K562 (cell line): ENCODE results near the gene CA6. TPM values are rescaled to one million over a fixed set of nuclear protein-coding genes. Genes with fewer than 3 reads are reported as not detected.

Experiments
- CXXC5 ChIP-seq: fragments of 250-450 bp; sonication (Bioruptor Pico); IDR thresholded peaks from 2 replicates; pipeline ENCODE4 v1.8.0; 2022; ENCODE audit warnings: inconsistent platforms, mild to moderate bottlenecking, moderate library complexity
- E4F1 ChIP-seq: fragments of 250-450 bp; sonication (Bioruptor Pico); IDR thresholded peaks from 2 replicates; pipeline ENCODE4 v1.5.0; 2021; ENCODE audit warnings: mild to moderate bottlenecking, borderline replicate concordance
- FOS ChIP-seq: IDR thresholded peaks from 3 replicates; pipeline ENCODE4 v1.6.1; 2011; ENCODE audit not compliant: insufficient read length; ENCODE audit errors: extremely low read depth
- FOXA3 ChIP-seq, 2 experiments: fragments of 450-650 bp in 1 of 2; sonication (generic) in 1 of 2; formaldehyde crosslinking; IDR thresholded peaks in 1 of 2; conservative IDR thresholded peaks in 1 of 2; 2 replicates each; pipeline versions ENCODE4 v1.4.0 to v1.8.0; 2020 to 2022; ENCODE audit warnings: mild to moderate bottlenecking in 2 of 2, missing genetic modification reagents in 1 of 2
- HINFP ChIP-seq: fragments of 450-650 bp; conservative IDR thresholded peaks from 2 replicates; pipeline ENCODE4 v1.6.1; 2016; ENCODE audit warnings: missing genetic modification characterization, low read depth, mild to moderate bottlenecking, control low read depth, missing compliant biosample characterization
- KAT8 ChIP-seq: fragments of 450-650 bp; IDR thresholded peaks from 2 replicates; pipeline ENCODE4 v1.6.1; 2016; ENCODE audit warnings: low read depth, mild to moderate bottlenecking
- MLX ChIP-seq, 2 experiments: fragments of 450-650 bp in 1 of 2; sonication (generic) in 1 of 2; formaldehyde crosslinking; conservative IDR thresholded peaks; 2 replicates each; pipeline versions ENCODE4 v1.4.0 to v1.8.1; 2020 to 2022; ENCODE audit warnings: mild to moderate bottlenecking in 1 of 2, missing genetic modification reagents in 1 of 2
- NFE2L1 ChIP-seq: fragments of 450-650 bp; IDR thresholded peaks from 2 replicates; pipeline ENCODE4 v1.6.1; 2016; ENCODE audit warnings: missing genetic modification characterization, low read depth, mild to moderate bottlenecking, missing compliant biosample characterization, moderate library complexity, borderline replicate concordance
- NFRKB ChIP-seq: fragments of 450-650 bp; IDR thresholded peaks from 2 replicates; pipeline ENCODE4 v1.6.1; 2016; ENCODE audit warnings: low read depth
- NR0B1 ChIP-seq: fragments of 450-650 bp; IDR thresholded peaks from one replicate; pipeline ENCODE4 v1.6.1; 2018; ENCODE audit warnings: mild to moderate bottlenecking, moderate library complexity; ENCODE audit not compliant: partially characterized antibody
- PKNOX1 ChIP-seq: fragments of 450-650 bp; IDR thresholded peaks from 2 replicates; pipeline ENCODE4 v1.6.1; 2016
- POLR3G ChIP-seq: IDR thresholded peaks from 2 replicates; pipeline ENCODE4 v1.6.1; 2011; ENCODE audit not compliant: insufficient read length, insufficient replicate concordance; ENCODE audit errors: extremely low read depth
- RFX1 ChIP-seq: fragments of 450-650 bp; IDR thresholded peaks from 2 replicates; pipeline ENCODE4 v1.6.1; 2016; ENCODE audit warnings: mild to moderate bottlenecking, moderate library complexity
- SMAD1 ChIP-seq: fragments of 150-350 bp; IDR thresholded peaks from 2 replicates; pipeline ENCODE4 v1.6.1; 2014; ENCODE audit warnings: low read length, low read depth; ENCODE audit not compliant: partially characterized antibody
- SNIP1 ChIP-seq: fragments of 450-650 bp; IDR thresholded peaks from 2 replicates; pipeline ENCODE4 v1.7.1; 2017; ENCODE audit warnings: low read depth, mild to moderate bottlenecking
- STAT5B ChIP-seq: fragments of 250-450 bp; sonication (Bioruptor Pico); IDR thresholded peaks from 2 replicates; pipeline ENCODE4 v1.8.0; 2021; ENCODE audit warnings: mild to moderate bottlenecking, inconsistent platforms
- TEAD2 ChIP-seq: fragments of 450-650 bp; IDR thresholded peaks from 2 replicates; pipeline ENCODE4 v1.6.1; 2016; ENCODE audit warnings: missing genetic modification characterization, control low read depth, missing compliant biosample characterization
- ZNF263 ChIP-seq: sonication (generic); formaldehyde crosslinking; IDR thresholded peaks from 2 replicates; pipeline ENCODE4 v1.8.0; 2022; ENCODE audit warnings: mild to moderate bottlenecking, missing genetic modification reagents, borderline replicate concordance
- ZNF436 ChIP-seq: fragments of 250-450, 450-650 bp; sonication (Bioruptor Pico); formaldehyde crosslinking; IDR thresholded peaks from 2 replicates; pipeline ENCODE4 v1.7.0; 2020; ENCODE audit warnings: mild to moderate bottlenecking
- ZNF589 ChIP-seq: fragments of 200-800 bp; sonication (Bioruptor generic); IDR thresholded peaks from 2 replicates; pipeline ENCODE4 v1.6.1; 2016; ENCODE audit warnings: low read depth, missing genetic modification characterization, missing compliant biosample characterization
- ZNF764 ChIP-seq: fragments of 250-450 bp; sonication (Bioruptor Pico); IDR thresholded peaks from 2 replicates; pipeline ENCODE4 v1.4.0; 2020; ENCODE audit warnings: low read depth, mild to moderate bottlenecking, moderate library complexity
- polyA plus RNA-seq, 8 experiments: library from polyadenylated mRNA; depleted of rRNA in 4 of 8; stranded (reverse) in 5 of 8; unstranded in 3 of 8; fragments of >200 nt; fragmentation: Nextera tagmentation in 2 of 8; fragmentation: Illumina TruSeq in 1 of 8; extraction: Ambion mirVana in 2 of 8; extraction: Trizol in 1 of 8; gene quantifications; 2 replicates each; pipeline versions ENCODE4 v1.2.1 to v1.2.3, GENCODE V29; 2011 to 2014; ENCODE audit warnings: inconsistent platforms in 1 of 8, missing spikeins in 1 of 8
- total RNA-seq, 7 experiments: library from RNA; depleted of rRNA in 6 of 7; stranded (reverse); fragments of >200 nt in 6 of 7; fragmentation: Illumina TruSeq in 2 of 7; extraction: Trizol in 2 of 7; gene quantifications; 2 replicates each; pipeline versions ENCODE4 v1.2.1 to v1.2.3, GENCODE V29; 2011 to 2021; ENCODE audit warnings: low replicate concordance in 1 of 7

CA6 gene
- total and polyA plus RNA-seq, 9 of the 15 experiments (the other 6 are each of a cell fraction or from before 2014, with no cell fraction given) = not detected

GRCh38 chr1:8938232-8938999, 7.3 kb upstream of the CA6 start (continued):
- TF ChIP-seq TEAD2 (tag) (peak; percentile 70), POLR3G (no peak), SMAD1 (no peak), CXXC5 (CRISPR knock-in tag) (no peak), NR0B1 (no peak), NFE2L1 (peak; percentile 26; the same call in 1 of the 2 replicates), ZNF764 (no peak), ZNF263 (no peak), FOXA3 (CRISPR knock-in tag; conservative IDR thresholded peaks at IDR 0.05 in 1 of 2, IDR thresholded peaks at IDR 0.05 in 1 of 2) (no peak), HINFP (peak; percentile 63; the same call in 1 of the 2 replicates), NFRKB (no peak), STAT5B (CRISPR knock-in tag) (no peak), MLX (CRISPR knock-in tag; conservative IDR thresholded peaks at IDR 0.05) (no peak), KAT8 (no peak), E4F1 (CRISPR knock-in tag) (no peak), SNIP1 (no peak), PKNOX1 (peak; percentile 91), RFX1 (no peak), FOS (no peak), ZNF436 (no peak), ZNF589 (CRISPR knock-in tag) (0 out of 2 replicates have a peak, but pooled peaks have one; percentile 34)
